OCI-LY1 (cell line): ENCODE data around the gene ATIC.

ENCODE experiments used
- H2AFZ ChIP-seq: fragments of 200-600 bp; sonication (generic), shearing (Covaris generic); 2 replicates; pipeline ENCODE4 v1.6.0; 2014; ENCODE audit warnings: antibody characterized with exemption, mild to moderate bottlenecking, low read length
- H3F3A ChIP-seq: fragments of 200-600 bp; sonication (generic), shearing (Covaris generic); 2 replicates; pipeline ENCODE4 v1.6.0; 2014; ENCODE audit warnings: mild to moderate bottlenecking, antibody characterized with exemption, low read length, moderate library complexity; ENCODE audit not compliant: insufficient read depth
- H3K27ac ChIP-seq: fragments of 200-600 bp; sonication (generic); 2 replicates; pipeline ENCODE4 v1.5.1; 2014; ENCODE audit warnings: low read length, mixed run types, mild to moderate bottlenecking, low read depth; ENCODE audit not compliant: poor library complexity, severe bottlenecking
- H3K27me3 ChIP-seq: fragments of 200-600 bp; sonication (generic); 2 replicates; pipeline ENCODE4 v1.6.0; 2014; ENCODE audit warnings: antibody characterized with exemption, mild to moderate bottlenecking, low read length, moderate library complexity; ENCODE audit not compliant: insufficient read depth
- H3K36me3 ChIP-seq: fragments of 200-600 bp; sonication (generic); 2 replicates; pipeline ENCODE4 v1.6.1; 2014; ENCODE audit warnings: mild to moderate bottlenecking, antibody characterized with exemption, low read length, moderate library complexity, mixed read lengths; ENCODE audit not compliant: insufficient read depth
- H3K4me1 ChIP-seq: fragments of 200-600 bp; sonication (generic); 2 replicates; pipeline ENCODE4 v1.5.1; 2014; ENCODE audit warnings: mild to moderate bottlenecking, low read length, moderate library complexity; ENCODE audit not compliant: insufficient read depth, severe bottlenecking
- H3K4me2 ChIP-seq: fragments of 200-600 bp; sonication (generic), shearing (Covaris generic); 2 replicates; pipeline ENCODE4 v1.6.1; 2014; ENCODE audit warnings: low read length
- H3K4me3 ChIP-seq: fragments of 200-600 bp; sonication (generic); 2 replicates; pipeline ENCODE4 v1.5.1; 2014; ENCODE audit warnings: low read length, low read depth, mild to moderate bottlenecking, mixed read lengths; ENCODE audit not compliant: poor library complexity, severe bottlenecking
- H3K79me2 ChIP-seq: fragments of 200-600 bp; shearing (Covaris generic); 2 replicates; pipeline ENCODE4 v1.6.1; 2016; ENCODE audit warnings: mixed run types, low read length, mixed read lengths; ENCODE audit not compliant: insufficient read depth
- H3K9ac ChIP-seq: fragments of 200-600 bp; sonication (generic), shearing (Covaris generic); 2 replicates; pipeline ENCODE4 v1.6.1; 2014; ENCODE audit warnings: mild to moderate bottlenecking, low read length, mixed read lengths
- H3K9me2 ChIP-seq: fragments of 200-600 bp; sonication (generic), shearing (Covaris generic); 2 replicates; pipeline ENCODE4 v1.6.1; 2014; ENCODE audit warnings: low read depth, mild to moderate bottlenecking, low read length, mixed read lengths
- H3K9me3 ChIP-seq: fragments of 200-600 bp; shearing (Covaris generic); 2 replicates; pipeline ENCODE4 v1.6.1; 2014; ENCODE audit warnings: low read length, mixed read lengths
- H4K20me1 ChIP-seq: fragments of 200-600 bp; sonication (generic), shearing (Covaris generic); 2 replicates; pipeline ENCODE4 v1.6.0; 2016; ENCODE audit warnings: mild to moderate bottlenecking, low read length; ENCODE audit not compliant: insufficient read depth
- EZH2 ChIP-seq: fragments of 200-600 bp; sonication (generic), shearing (Covaris generic); IDR thresholded peaks from 2 replicates; pipeline ENCODE4 v1.8.0; 2017; ENCODE audit warnings: borderline replicate concordance, mixed run types, mild to moderate bottlenecking, antibody characterized with exemption, low read length, moderate library complexity, mixed read lengths
- TF ChIP-seq, protein P1 (sequence below): fragments of 200-600 bp; sonication (generic), shearing (Covaris generic); IDR thresholded peaks from 2 replicates; pipeline ENCODE4 v1.5.1; 2017; ENCODE audit warnings: mild to moderate bottlenecking, antibody characterized with exemption, low read length, moderate library complexity, mixed read lengths

Gene ATIC

GRCh38 chr2:215283221-215283620, 28.6 kb upstream of the ATIC start:
- H3K27me3 ChIP-seq: no peaks in the 10 kb centered on the region
- no peak overlapping the region for H3K9ac ChIP-seq
- no peak overlapping the region for H3K4me2 ChIP-seq
- no peak overlapping the region for H3K4me3 ChIP-seq
- no peaks in the 10 kb centered on the region for H3F3A ChIP-seq
- H3K79me2 ChIP-seq: no peaks in the 10 kb centered on the region
- no peak overlapping the region for H3K27ac ChIP-seq
- no peaks in the 10 kb centered on the region for H3K9me3 ChIP-seq
- H2AFZ ChIP-seq: no peak overlapping the region
- H3K9me2 ChIP-seq: no peaks in the 10 kb centered on the region
- H4K20me1 ChIP-seq: no peaks in the 10 kb centered on the region
- H3K36me3 ChIP-seq: no peaks in the 10 kb centered on the region
- H3K4me1 ChIP-seq: no peaks in the 10 kb centered on the region
- TF ChIP-seq EZH2: no peak
- TF ChIP-seq, protein P1, sequence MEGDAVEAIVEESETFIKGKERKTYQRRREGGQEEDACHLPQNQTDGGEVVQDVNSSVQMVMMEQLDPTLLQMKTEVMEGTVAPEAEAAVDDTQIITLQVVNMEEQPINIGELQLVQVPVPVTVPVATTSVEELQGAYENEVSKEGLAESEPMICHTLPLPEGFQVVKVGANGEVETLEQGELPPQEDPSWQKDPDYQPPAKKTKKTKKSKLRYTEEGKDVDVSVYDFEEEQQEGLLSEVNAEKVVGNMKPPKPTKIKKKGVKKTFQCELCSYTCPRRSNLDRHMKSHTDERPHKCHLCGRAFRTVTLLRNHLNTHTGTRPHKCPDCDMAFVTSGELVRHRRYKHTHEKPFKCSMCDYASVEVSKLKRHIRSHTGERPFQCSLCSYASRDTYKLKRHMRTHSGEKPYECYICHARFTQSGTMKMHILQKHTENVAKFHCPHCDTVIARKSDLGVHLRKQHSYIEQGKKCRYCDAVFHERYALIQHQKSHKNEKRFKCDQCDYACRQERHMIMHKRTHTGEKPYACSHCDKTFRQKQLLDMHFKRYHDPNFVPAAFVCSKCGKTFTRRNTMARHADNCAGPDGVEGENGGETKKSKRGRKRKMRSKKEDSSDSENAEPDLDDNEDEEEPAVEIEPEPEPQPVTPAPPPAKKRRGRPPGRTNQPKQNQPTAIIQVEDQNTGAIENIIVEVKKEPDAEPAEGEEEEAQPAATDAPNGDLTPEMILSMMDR: no peak

DNA sequence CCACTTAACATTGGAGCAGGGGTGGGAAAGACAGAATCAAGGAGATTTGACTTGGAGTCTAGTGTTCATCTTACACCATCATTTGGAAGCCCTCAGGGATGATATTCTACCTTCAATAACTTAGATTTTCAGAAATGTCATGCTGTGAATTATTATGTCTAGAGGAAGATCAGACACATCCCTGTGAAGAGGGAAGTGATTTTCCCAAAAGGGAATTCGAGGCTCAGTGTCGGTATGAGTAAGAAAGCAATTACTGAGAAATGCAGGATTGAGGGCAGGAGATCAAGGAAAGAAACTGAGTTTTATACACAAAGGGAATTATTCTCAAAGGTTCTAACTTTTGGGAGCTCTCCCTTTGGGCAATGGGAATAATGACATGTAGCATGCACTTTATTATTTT, 25.6 kb upstream of the ATIC start:
- H3K4me1 ChIP-seq: no peaks in the 10 kb centered on the region
- no peak overlapping the region for H3K27ac ChIP-seq
- no peaks in the 10 kb centered on the region for H3K27me3 ChIP-seq
- no peaks in the 10 kb centered on the region for H3K79me2 ChIP-seq
- H3K36me3 ChIP-seq: no peaks in the 10 kb centered on the region
- H3K9ac ChIP-seq: no peak overlapping the region
- H3F3A ChIP-seq: no peaks in the 10 kb centered on the region
- H3K9me3 ChIP-seq: no peaks in the 10 kb centered on the region
- H3K4me3 ChIP-seq: no peak overlapping the region
- no peak overlapping the region for H3K4me2 ChIP-seq
- no peak for TF ChIP-seq EZH2
- TF ChIP-seq, protein P1: no peak
- no peaks in the 10 kb centered on the region for H3K9me2 ChIP-seq
- H2AFZ ChIP-seq: no peak overlapping the region
- H4K20me1 ChIP-seq: no peaks in the 10 kb centered on the region

DNA sequence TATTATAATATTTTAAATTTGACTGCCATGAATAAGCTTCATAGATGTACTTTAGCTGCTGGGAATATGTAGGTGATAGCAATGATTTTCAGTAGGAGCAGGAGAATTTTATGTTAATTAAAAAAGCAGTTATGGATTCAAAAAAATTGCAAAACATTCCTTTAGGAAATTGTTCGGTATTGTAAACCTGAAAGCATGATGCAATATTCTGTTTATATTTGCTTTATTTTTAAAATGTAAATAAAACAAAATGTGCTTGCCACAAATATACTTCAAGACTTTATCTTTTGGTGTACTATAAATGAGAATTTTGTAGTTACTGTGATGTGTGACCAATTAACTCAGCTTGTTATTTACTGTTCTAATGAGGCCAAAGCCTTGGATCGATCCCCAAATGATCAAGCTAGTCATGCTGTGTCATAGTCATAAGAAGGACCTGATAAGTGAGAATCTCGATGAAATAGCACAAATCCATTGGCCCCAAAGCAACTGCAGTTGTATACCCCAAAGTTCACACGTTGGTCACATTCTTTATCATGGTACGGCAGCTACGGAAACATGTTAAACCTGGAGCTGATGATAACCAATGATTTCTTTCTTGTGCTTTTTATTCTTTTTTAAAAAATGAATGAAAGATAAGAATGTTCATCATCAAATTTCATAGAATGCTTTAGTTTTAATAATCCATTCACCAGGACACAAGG, 23.6 kb upstream of the ATIC start:
- Histone ChIP-seq H3K9me2 (no peaks in the 10 kb centered on the region), H4K20me1 (no peaks in the 10 kb centered on the region), H3K79me2 (no peaks in the 10 kb centered on the region), H3K4me1 (no peaks in the 10 kb centered on the region), H3K27me3 (no peaks in the 10 kb centered on the region), H3K36me3 (no peaks in the 10 kb centered on the region), H3K4me3 (no peak overlapping the region), H2AFZ (no peak overlapping the region), H3K27ac (no peak overlapping the region), H3F3A (no peaks in the 10 kb centered on the region), H3K9me3 (no peaks in the 10 kb centered on the region), H3K4me2 (no peak overlapping the region), H3K9ac (no peak overlapping the region)
- TF ChIP-seq, protein P1: no peak
- TF ChIP-seq EZH2: no peak
